Upper lobe of right lung (tissue), 1 donor: Measurements from ENCODE around the gene PARVA. TPM values are rescaled to one million over a fixed set of nuclear protein-coding genes. Genes with fewer than 3 reads are reported as not detected.
A peak's percentile ranks its signal among the peaks of the same experiment; 100 is the strongest.

Experiments
- ATAC-seq: fragments of 200-7000 bp; cut with Tn5 transposase; one replicate; pipeline ENCODE4 v1.9.1; 2020; ENCODE audit warnings: mild to moderate bottlenecking, moderate library complexity
- DNase-seq: peaks from one replicate; pipeline ENCODE4 v3.0.0-alpha.2; 2020
- H3K27ac ChIP-seq: fragments of 200-600 bp; one replicate; pipeline ENCODE4 v1.8.0; 2022
- H3K27me3 ChIP-seq: fragments of 200-600 bp; one replicate; pipeline ENCODE4 v1.8.0; 2022; ENCODE audit warnings: mild to moderate bottlenecking
- H3K36me3 ChIP-seq: fragments of 200-600 bp; one replicate; pipeline ENCODE4 v1.8.0; 2022
- H3K4me1 ChIP-seq: fragments of 200-600 bp; one replicate; pipeline ENCODE4 v1.8.0; 2022
- H3K4me3 ChIP-seq: fragments of 200-600 bp; one replicate; pipeline ENCODE4 v1.8.0; 2022; ENCODE audit warnings: mild to moderate bottlenecking
- H3K9me3 ChIP-seq: fragments of 200-600 bp; one replicate; pipeline ENCODE4 v1.8.0; 2022
- intact Hi-C: fragments of 100-400 bp; cut with DNase I; formaldehyde crosslinking; loops from one replicate; pipeline ENCODE4 v1.11.0; 2022
- long read RNA-seq: library from polyadenylated mRNA; unstranded; transcript quantifications from one replicate; pipeline ENCODE4 v2.0.0, GENCODE V29; 2021
- total RNA-seq: library from RNA; stranded (reverse); fragmentation: NEBNext Ultra II Directional; extraction: Animal tissue kit (Norgen Biotek cat#: 25700); gene quantifications from one replicate; pipeline ENCODE4 v1.2.1, GENCODE V29; 2021
- TF ChIP-seq, protein P1 (sequence below): fragments of 200-600 bp; IDR thresholded peaks from one replicate; pipeline ENCODE4 v1.8.0; 2022; ENCODE audit warnings: antibody characterized with exemption
- donor health status: DM: no; HTN: yes; CAD: no; lungs with severe emphysema.

Gene PARVA, protein sequence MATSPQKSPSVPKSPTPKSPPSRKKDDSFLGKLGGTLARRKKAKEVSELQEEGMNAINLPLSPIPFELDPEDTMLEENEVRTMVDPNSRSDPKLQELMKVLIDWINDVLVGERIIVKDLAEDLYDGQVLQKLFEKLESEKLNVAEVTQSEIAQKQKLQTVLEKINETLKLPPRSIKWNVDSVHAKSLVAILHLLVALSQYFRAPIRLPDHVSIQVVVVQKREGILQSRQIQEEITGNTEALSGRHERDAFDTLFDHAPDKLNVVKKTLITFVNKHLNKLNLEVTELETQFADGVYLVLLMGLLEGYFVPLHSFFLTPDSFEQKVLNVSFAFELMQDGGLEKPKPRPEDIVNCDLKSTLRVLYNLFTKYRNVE
- 84.0 TPM for total RNA-seq
- long read RNA-seq, full-length matches to known transcripts: 57 of 90 reads
- long read RNA-seq, partial matches to known transcripts: 7 of 90 reads
- long read RNA-seq, other reads (novel, unspliced or antisense): 26 of 90 reads

- peak within 1 kb of the TSS; percentile 61 for H3K4me3 ChIP-seq
- ATAC-seq (peak; percentile 81), DNase-seq (peak; percentile 85)
- peaks cover 9% of the 10 kb centered on the region for H3K4me1 ChIP-seq
- no peaks in the 10 kb centered on the region for H3K9me3 ChIP-seq
- peak within 1 kb of the TSS; percentile 93 for H3K27ac ChIP-seq
- H3K27me3 ChIP-seq: no peaks in the 10 kb centered on the region
- intact Hi-C loops: no loop called here
- H3K36me3 ChIP-seq: no peaks in the 10 kb centered on the region
- TF ChIP-seq, protein P1, sequence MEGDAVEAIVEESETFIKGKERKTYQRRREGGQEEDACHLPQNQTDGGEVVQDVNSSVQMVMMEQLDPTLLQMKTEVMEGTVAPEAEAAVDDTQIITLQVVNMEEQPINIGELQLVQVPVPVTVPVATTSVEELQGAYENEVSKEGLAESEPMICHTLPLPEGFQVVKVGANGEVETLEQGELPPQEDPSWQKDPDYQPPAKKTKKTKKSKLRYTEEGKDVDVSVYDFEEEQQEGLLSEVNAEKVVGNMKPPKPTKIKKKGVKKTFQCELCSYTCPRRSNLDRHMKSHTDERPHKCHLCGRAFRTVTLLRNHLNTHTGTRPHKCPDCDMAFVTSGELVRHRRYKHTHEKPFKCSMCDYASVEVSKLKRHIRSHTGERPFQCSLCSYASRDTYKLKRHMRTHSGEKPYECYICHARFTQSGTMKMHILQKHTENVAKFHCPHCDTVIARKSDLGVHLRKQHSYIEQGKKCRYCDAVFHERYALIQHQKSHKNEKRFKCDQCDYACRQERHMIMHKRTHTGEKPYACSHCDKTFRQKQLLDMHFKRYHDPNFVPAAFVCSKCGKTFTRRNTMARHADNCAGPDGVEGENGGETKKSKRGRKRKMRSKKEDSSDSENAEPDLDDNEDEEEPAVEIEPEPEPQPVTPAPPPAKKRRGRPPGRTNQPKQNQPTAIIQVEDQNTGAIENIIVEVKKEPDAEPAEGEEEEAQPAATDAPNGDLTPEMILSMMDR: peak; percentile 16
These were observed at the start of gene PARVA for GRCh38 chr11:12377106-12377823. Gene PARVA (plus strand): TSS chr11:12377571. CDS start chr11:12377648, 77 bp downstream.

- H3K9me3 ChIP-seq: no peaks in the 10 kb centered on the region
- TF ChIP-seq, protein P1: no peak
- intact Hi-C loops: no loop called here
- no peak for DNase-seq
- H3K27me3 ChIP-seq: no peaks in the 10 kb centered on the region
- ATAC-seq: no peak
- no peaks in the 10 kb centered on the region for H3K36me3 ChIP-seq
- no peak overlapping the region for H3K27ac ChIP-seq
- H3K4me3 ChIP-seq: no peak overlapping the region
- H3K4me1 ChIP-seq: no peaks in the 10 kb centered on the region
These were observed 48.2 kb upstream of the PARVA start for GRCh38 chr11:12329169-12329568.

DNA sequence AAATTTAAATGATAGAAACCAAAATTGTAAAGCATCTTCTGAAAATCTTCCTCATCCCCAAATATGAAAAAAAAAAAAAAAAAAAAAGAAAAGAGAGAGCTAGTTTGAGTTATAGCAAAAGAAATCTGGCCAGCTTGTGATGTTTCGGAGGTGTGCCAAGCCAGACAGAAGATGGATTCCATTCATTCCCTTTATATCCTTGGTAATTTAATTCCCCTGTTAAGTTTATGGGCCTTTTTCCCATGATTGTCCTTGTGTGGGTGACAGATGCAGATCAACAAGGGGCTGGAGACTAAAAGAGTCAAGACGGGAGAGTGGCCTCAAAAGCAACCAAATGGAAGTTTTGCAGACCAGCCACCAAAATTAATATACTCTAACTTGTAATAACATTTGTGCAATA lies 47.6 kb upstream of the PARVA start:
- H3K4me1 ChIP-seq: no peaks in the 10 kb centered on the region
- H3K27me3 ChIP-seq: no peaks in the 10 kb centered on the region
- intact Hi-C loops: loop anchor here (5.0 kb wide), 1 partner anchor 563 kb away; no protein-coding TSS in a partner anchor
- TF ChIP-seq, protein P1: no peak
- H3K36me3 ChIP-seq: no peaks in the 10 kb centered on the region
- DNase-seq (no peak), ATAC-seq (no peak)
- H3K9me3 ChIP-seq: no peaks in the 10 kb centered on the region
- H3K27ac ChIP-seq: no peak overlapping the region
- no peak overlapping the region for H3K4me3 ChIP-seq

- DNase-seq (no peak), ATAC-seq (no peak)
- Histone ChIP-seq H3K27ac (no peak overlapping the region), H3K9me3 (no peaks in the 10 kb centered on the region), H3K4me3 (no peak overlapping the region), H3K36me3 (no peaks in the 10 kb centered on the region), H3K4me1 (no peaks in the 10 kb centered on the region), H3K27me3 (no peaks in the 10 kb centered on the region)
- TF ChIP-seq, protein P1: no peak
- intact Hi-C loops: loop anchor here (5.0 kb wide), 1 partner anchor 562 kb away; no protein-coding TSS in a partner anchor
These were observed 46.7 kb upstream of the PARVA start for GRCh38 chr11:12330485-12331231.

- H3K27ac ChIP-seq: no peak overlapping the region
- intact Hi-C loops: loop anchor here (5.0 kb wide), 1 partner anchor 561 kb away; no protein-coding TSS in a partner anchor
- TF ChIP-seq, protein P1: peak; percentile 81
These were observed 46.0 kb upstream of the PARVA start for GRCh38 chr11:12331239-12331874.

More at GRCh38 chr11:12331239-12331874, 46.0 kb upstream of the PARVA start:
- Histone ChIP-seq H3K27me3 (no peaks in the 10 kb centered on the region), H3K4me1 (no peaks in the 10 kb centered on the region), H3K36me3 (no peaks in the 10 kb centered on the region), H3K4me3 (no peak overlapping the region), H3K9me3 (no peaks in the 10 kb centered on the region)
- ATAC-seq (peak; percentile 93), DNase-seq (peak; percentile 78)
